Muscle of leg (tissue), 16 donors: ENCODE data around the gene NLRP8. TPM values are rescaled to one million over a fixed set of nuclear protein-coding genes. Genes with fewer than 3 reads are reported as not detected.

Experiments
- DNase-seq: peaks from one replicate; pipeline ENCODE4 v3.0.0; 2013
- H3K27ac ChIP-seq: one replicate; pipeline ENCODE4 v1.5.1; 2013; ENCODE audit warnings: mild to moderate bottlenecking, low read length, control low read depth
- H3K27me3 ChIP-seq: one replicate; pipeline ENCODE4 v1.6.1; 2013; ENCODE audit warnings: low read length; ENCODE audit not compliant: control insufficient read depth, insufficient read depth
- H3K36me3 ChIP-seq: one replicate; pipeline ENCODE4 v1.6.1; 2013; ENCODE audit warnings: low read length; ENCODE audit not compliant: control insufficient read depth, insufficient read depth
- H3K4me1 ChIP-seq: one replicate; pipeline ENCODE4 v1.6.1; 2013; ENCODE audit warnings: low read length; ENCODE audit not compliant: control insufficient read depth, insufficient read depth
- H3K4me3 ChIP-seq: one replicate; pipeline ENCODE4 v1.5.1; 2013; ENCODE audit warnings: low read length, control low read depth
- H3K9me3 ChIP-seq: replicated peaks from 2 replicates; pipeline ENCODE4 v1.6.1; 2013; ENCODE audit warnings: low read depth, low read length; ENCODE audit not compliant: control insufficient read depth
- WGBS: methylation state at CpG from one replicate; pipeline ENCODE4 v1.1.5; 2013; ENCODE audit warnings: missing lambda C conversion rate; ENCODE audit not compliant: insufficient coverage; 5-methylcytosine and 5-hydroxymethylcytosine counted together
- long read RNA-seq, 11 donors: transcript quantifications; one replicate each; lab custom pipeline, GENCODE V29; 2026
- polyA plus RNA-seq, 8 donors: library from polyadenylated mRNA; unstranded; fragments of 120-200 nt; gene quantifications; one replicate each; pipeline versions ENCODE4 v1.2.1 to v1.2.3, GENCODE V29; 2013; ENCODE audit warnings: inconsistent platforms in 1 of 8, low replicate concordance in 1 of 8; ENCODE audit not compliant: insufficient read length in 8 of 8, insufficient read depth in 1 of 8
- total RNA-seq: library from RNA; stranded (reverse); fragments of 120-200 nt; gene quantifications from one replicate; pipeline ENCODE4 v1.2.4, GENCODE V29; 2013

NLRP8 gene
- not detected for total RNA-seq
- under 1 TPM in 1 of 8 donors, not detected in 7; 0.03 TPM for polyA plus RNA-seq
- long read RNA-seq, donor 1, result 0 reads
- long read RNA-seq, donor 2, result 0 reads
- long read RNA-seq, donor 3, result 0 reads
- long read RNA-seq, donor 4, result 0 reads
- long read RNA-seq, donor 5, result 0 reads
- long read RNA-seq, donor 6, result 0 reads
- long read RNA-seq, donor 7, result 0 reads
- long read RNA-seq, donor 8, result 0 reads
- long read RNA-seq, donor 9, result 0 reads
- long read RNA-seq, donor 10, result 0 reads
- long read RNA-seq, donor 11, result 0 reads

- Histone ChIP-seq H3K36me3 (no peaks in the 10 kb centered on the region), H3K4me3 (no peak within 1 kb of the TSS), H3K27me3 (no peaks in the 10 kb centered on the region), H3K9me3 (peaks cover 24% of the 10 kb centered on the region), H3K27ac (no peak within 1 kb of the TSS), H3K4me1 (no peaks in the 10 kb centered on the region)
- no peak for DNase-seq
- WGBS, result 83% methylated on average over 2 of the region's 8 CpGs
Measured at GRCh38 chr19:55947532-55947931, at the start of gene NLRP8. NLRP8 (plus strand) TSS chr19:55947832.

DNA sequence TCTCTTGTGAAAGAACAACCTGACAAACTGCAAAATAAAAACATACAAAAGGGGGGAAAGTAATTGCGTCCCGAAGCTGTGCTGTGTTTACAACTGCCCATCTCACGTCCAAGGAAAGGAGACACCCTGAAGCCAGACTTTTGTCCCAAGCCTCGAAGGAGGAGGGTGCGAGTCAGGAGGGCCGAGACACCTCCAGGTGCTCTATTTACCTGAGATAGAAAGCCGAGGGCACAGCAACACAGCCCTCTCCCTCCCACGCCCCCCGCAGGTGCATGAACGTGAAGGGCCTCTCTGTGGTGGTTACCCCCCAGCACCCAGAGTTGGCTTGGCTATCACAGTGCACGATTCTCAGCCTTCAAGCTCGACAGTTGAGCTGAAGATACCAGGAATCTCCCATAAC is 48.7 kb upstream of the NLRP8 start:
- Histone ChIP-seq H3K4me3 (no peak overlapping the region), H3K4me1 (no peaks in the 10 kb centered on the region), H3K27me3 (no peaks in the 10 kb centered on the region), H3K27ac (no peak overlapping the region), H3K36me3 (no peaks in the 10 kb centered on the region), H3K9me3 (peaks cover 18% of the 10 kb centered on the region)
- no peak for DNase-seq
- 81% methylated on average over 10 of the region's 12 CpGs for WGBS

DNA sequence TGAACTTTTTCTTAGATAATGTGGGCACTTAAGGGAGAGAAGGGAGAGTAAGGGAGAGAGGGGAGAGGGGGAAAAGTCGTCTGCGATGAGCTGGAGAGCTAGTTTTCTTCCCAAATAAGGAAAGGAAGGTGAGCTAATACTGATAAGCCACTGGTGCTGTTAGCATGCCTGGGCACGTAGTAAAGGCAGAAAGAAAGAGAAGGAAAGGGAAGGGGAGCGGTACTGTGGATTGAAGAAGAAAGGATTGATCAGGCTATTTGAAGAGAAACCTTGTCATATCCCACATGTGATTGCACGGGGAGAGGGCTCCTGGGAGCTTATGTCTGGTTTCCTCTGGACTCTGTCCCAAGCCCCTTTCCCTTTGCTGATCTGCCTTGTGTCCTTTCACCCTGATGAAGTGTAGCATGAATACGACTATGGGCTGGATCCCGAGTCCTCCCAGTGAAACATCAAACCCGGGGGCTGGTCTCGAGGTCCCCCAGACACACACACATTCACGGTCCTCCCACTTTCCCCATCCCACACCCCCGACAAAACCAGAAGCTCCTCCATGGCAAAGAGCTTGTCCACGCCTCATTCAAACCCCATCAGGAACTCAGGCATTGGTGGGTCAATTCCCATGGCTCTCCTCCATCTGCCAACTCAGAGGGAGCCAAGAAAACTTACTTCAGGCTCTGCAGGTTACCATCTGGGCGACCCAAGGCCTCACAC is 46.1 kb upstream of the NLRP8 start:
- no peak overlapping the region for H3K4me3 ChIP-seq
- WGBS, result 71% methylated on average over 13 of the region's 13 CpGs

DNA sequence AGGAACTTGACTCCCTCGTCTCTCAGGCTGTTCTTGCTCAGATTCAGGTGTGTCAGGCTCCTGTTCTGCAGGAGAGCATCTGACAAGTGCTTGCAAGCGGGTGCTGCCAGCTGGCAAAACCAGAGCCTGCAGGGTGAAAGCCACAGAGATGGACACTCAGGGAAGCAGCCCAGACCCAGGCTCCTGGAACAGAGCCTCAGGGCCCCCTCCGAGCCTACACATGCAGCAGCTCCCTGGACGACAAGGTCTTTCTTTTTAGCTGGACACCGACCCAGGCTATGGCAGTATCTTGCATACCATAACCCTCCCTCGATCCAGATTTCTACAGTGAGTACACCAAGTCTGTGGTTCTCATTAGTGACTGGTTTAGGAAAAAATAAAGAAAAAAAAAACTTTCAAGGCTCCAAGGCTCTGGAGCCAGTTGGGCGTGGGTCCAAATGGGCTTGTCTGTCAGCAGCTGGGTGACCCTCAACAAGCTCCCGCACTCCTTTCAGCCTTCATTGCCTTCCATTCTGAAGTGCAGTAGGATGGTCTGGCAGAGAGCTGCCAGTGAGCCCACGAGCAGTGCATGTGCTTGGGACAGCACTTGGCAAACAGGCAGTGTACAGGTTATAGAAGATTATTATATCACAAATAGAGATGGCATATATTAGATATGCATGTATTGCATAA is 45.4 kb upstream of the NLRP8 start:
- H3K4me1 ChIP-seq, result no peaks in the 10 kb centered on the region
- 60% methylated on average over 2 of the region's 9 CpGs for WGBS
- no peak overlapping the region for H3K27ac ChIP-seq
- no peak overlapping the region for H3K4me3 ChIP-seq
- no peaks in the 10 kb centered on the region for H3K27me3 ChIP-seq
- H3K9me3 ChIP-seq, result peaks cover 12% of the 10 kb centered on the region
- no peaks in the 10 kb centered on the region for H3K36me3 ChIP-seq
- no peak for DNase-seq

More for the DNA sequence above, 46.1 kb upstream of the NLRP8 start:
- Histone ChIP-seq H3K27me3 (no peaks in the 10 kb centered on the region), H3K36me3 (no peaks in the 10 kb centered on the region), H3K4me1 (no peaks in the 10 kb centered on the region), H3K9me3 (peaks cover 12% of the 10 kb centered on the region), H3K27ac (no peak overlapping the region)
- DNase-seq, result no peak

DNA sequence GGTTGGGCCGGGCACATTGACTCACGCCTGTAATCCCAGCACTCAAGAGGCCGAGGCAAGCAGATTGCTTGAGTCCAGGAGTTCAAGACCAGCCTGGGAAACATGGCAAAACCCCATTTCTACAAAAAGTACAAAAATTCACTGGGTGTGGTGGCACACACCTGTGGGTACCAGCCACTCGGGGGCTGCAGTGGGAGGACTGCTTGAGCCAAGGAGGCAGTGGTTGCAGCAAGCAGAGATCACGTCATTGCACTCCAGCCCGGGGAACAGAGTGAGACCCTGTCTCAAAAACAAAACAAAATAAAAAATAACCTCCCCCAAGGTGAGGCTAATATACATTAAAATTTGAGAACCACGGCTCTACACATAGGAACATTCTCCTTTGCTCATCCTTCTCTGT is 40.3 kb upstream of the NLRP8 start:
- H3K27ac ChIP-seq, result no peak overlapping the region
- H3K4me1 ChIP-seq, result no peaks in the 10 kb centered on the region
- no peaks in the 10 kb centered on the region for H3K27me3 ChIP-seq
- no peak overlapping the region for H3K4me3 ChIP-seq
- peaks cover 20% of the 10 kb centered on the region for H3K9me3 ChIP-seq
- WGBS, result 82% methylated on average over 5 of the region's 7 CpGs
- H3K36me3 ChIP-seq, result no peaks in the 10 kb centered on the region
- no peak for DNase-seq

DNA sequence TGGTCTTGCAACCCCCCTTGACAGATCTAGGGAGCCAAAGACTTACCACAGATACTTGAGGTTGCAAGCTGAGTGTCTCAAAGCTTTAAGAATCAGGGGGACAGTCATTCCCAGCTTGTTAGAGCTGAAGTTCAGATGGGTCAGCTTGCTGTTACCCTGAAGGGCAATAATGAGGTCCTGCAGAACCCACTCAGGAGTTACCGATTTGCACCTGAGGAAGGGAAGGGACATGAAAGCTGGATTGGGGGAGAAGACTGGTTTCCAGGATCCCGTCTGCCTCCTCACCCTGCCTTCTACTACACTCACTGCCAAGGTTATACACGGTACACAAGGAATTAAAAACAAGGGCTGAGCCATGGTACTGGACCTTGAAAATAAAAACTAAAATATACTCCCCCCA is 39.9 kb upstream of the NLRP8 start:
- Histone ChIP-seq H3K4me1 (no peaks in the 10 kb centered on the region), H3K36me3 (no peaks in the 10 kb centered on the region), H3K4me3 (no peak overlapping the region), H3K27me3 (no peaks in the 10 kb centered on the region), H3K27ac (no peak overlapping the region), H3K9me3 (peaks cover 20% of the 10 kb centered on the region)
- WGBS, result no CpG with 5 or more reads among the region's 3 CpGs
- DNase-seq, result no peak

GRCh38 chr19:55909801-55910200 is 37.8 kb upstream of the NLRP8 start:
- WGBS, result 35% methylated on average over 2 of the region's 2 CpGs
- Histone ChIP-seq H3K4me1 (no peaks in the 10 kb centered on the region), H3K4me3 (no peak overlapping the region), H3K27ac (no peak overlapping the region), H3K36me3 (no peaks in the 10 kb centered on the region), H3K9me3 (peaks cover 13% of the 10 kb centered on the region), H3K27me3 (no peaks in the 10 kb centered on the region)
- DNase-seq, result no peak

DNA sequence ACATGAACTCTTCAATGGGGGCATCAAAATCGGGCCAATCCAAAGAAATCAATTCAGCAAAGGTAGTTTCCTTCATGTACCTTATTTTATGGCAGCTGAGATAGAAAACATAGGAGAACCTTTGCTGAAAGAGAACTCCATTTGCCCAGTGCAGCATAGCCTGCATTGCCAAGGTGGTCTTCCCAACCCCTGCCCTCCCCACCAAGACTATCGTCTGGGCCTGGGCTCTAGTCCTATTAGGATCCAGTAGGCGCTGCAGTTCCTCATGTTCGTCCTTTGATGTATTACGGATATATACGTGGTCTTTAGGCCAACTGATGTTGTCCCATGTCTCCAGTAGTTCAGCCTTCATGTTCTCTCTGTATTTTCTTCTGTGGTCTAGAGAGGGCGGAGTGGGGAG is 34.7 kb upstream of the NLRP8 start:
- no peak overlapping the region for H3K27ac ChIP-seq
- DNase-seq, result no peak
- no peaks in the 10 kb centered on the region for H3K4me1 ChIP-seq
- WGBS, result 89% methylated on average over 1 of the region's 7 CpGs
- no peaks in the 10 kb centered on the region for H3K27me3 ChIP-seq
- H3K36me3 ChIP-seq, result no peaks in the 10 kb centered on the region
- H3K4me3 ChIP-seq, result no peak overlapping the region
- peaks cover 12% of the 10 kb centered on the region for H3K9me3 ChIP-seq

DNA sequence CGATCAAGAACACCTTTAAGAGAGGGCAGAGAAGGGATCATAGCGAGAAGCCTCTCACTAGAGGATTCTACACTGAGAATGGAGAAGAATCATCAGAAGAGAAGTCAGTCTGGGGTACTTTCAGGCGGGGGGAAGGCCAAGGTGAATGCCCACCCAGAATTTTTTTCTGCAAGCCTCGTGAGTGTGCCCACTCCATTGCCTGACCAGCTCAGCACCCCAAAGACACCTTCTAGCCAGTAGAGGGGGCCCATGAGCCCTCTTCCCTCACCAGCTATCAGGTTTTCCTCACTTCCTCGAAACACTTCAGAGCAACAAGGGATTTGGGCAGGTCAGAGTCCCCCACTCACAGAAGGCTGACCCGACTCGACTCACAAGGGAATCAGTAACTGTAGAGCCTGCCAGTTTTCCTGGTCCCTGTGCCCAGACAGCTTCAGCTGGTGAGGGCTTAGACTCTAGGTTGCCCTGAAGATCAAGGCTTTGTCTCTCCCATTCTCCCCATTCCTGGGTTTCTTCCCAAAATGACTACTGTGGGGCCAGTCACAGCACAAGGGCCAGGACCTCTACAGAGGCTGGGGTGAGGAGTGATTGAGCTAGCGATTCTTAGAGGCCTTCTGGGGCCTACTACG is 33.9 kb upstream of the NLRP8 start:
- 46% methylated on average over 6 of the region's 9 CpGs for WGBS
- no peaks in the 10 kb centered on the region for H3K27me3 ChIP-seq
- no peak overlapping the region for H3K4me3 ChIP-seq
- DNase-seq, result no peak
- peaks cover 12% of the 10 kb centered on the region for H3K9me3 ChIP-seq
- no peaks in the 10 kb centered on the region for H3K36me3 ChIP-seq
- no peak overlapping the region for H3K27ac ChIP-seq
- no peaks in the 10 kb centered on the region for H3K4me1 ChIP-seq

GRCh38 chr19:55923556-55923955 is 24.1 kb upstream of the NLRP8 start:
- 100% methylated on average over 1 of the region's 5 CpGs for WGBS
- Histone ChIP-seq H3K4me3 (no peak overlapping the region), H3K9me3 (peaks cover 27% of the 10 kb centered on the region), H3K27ac (no peak overlapping the region), H3K27me3 (no peaks in the 10 kb centered on the region), H3K36me3 (no peaks in the 10 kb centered on the region), H3K4me1 (no peaks in the 10 kb centered on the region)
- DNase-seq, result no peak
